Left ventricle myocardium superior (tissue), 1 donor: ENCODE results near the gene GMDS. TPM values are rescaled to one million over a fixed set of nuclear protein-coding genes. Genes with fewer than 3 reads are reported as not detected.

ENCODE experiments used
- ATAC-seq: fragments of 200-7000 bp; cut with Tn5 transposase; one replicate; pipeline ENCODE4 v1.9.1; 2020; ENCODE audit warnings: mild to moderate bottlenecking, moderate library complexity
- DNase-seq: peaks from one replicate; pipeline ENCODE4 v3.0.0-alpha.2; 2020
- intact Hi-C: fragments of 100-400 bp; cut with micrococcal nuclease; formaldehyde crosslinking; loops from one replicate; pipeline ENCODE4 v1.11.0; 2022
- total RNA-seq: library from RNA; stranded (reverse); fragmentation: NEBNext Ultra II Directional; extraction: Animal tissue kit (Norgen Biotek cat#: 25700); gene quantifications from one replicate; pipeline ENCODE4 v1.2.1, GENCODE V29; 2021
- donor health status: DM: no; HTN: yes; CAD: no; lungs with severe emphysema.

Gene GMDS
- total RNA-seq, 1 donor from 2014 or later, result 6.4 TPM

- ATAC-seq (no peak), DNase-seq (no peak)
- intact Hi-C loops, result no loop called here
Measured at GRCh38 chr6:2185466-2185865, 59.9 kb downstream of the GMDS start.

- ATAC-seq, result no peak
- intact Hi-C loops, result no loop called here
- no peak for DNase-seq
Measured at GRCh38 chr6:2184700-2185455, 60.5 kb downstream of the GMDS start.

GRCh38 chr6:2183752-2184151 is 61.7 kb downstream of the GMDS start:
- intact Hi-C loops, result no loop called here
- ATAC-seq, result no peak
- no peak for DNase-seq

- no peak for ATAC-seq
- DNase-seq, result no peak
- intact Hi-C loops, result no loop called here
Measured at GRCh38 chr6:2183246-2183645, 62.2 kb downstream of the GMDS start.

- DNase-seq (no peak), ATAC-seq (no peak)
- intact Hi-C loops, result no loop called here
Measured at GRCh38 chr6:2182251-2182650, 63.2 kb downstream of the GMDS start.

- intact Hi-C loops, result no loop called here
- DNase-seq (no peak), ATAC-seq (no peak)
Measured at GRCh38 chr6:2181567-2181966, 63.8 kb downstream of the GMDS start.

GRCh38 chr6:2179950-2180349 is 65.5 kb downstream of the GMDS start:
- ATAC-seq, result no peak
- no peak for DNase-seq
- intact Hi-C loops, result no loop called here

- ATAC-seq (no peak), DNase-seq (no peak)
- intact Hi-C loops, result no loop called here
Measured at GRCh38 chr6:2179241-2179640, 66.2 kb downstream of the GMDS start.

GRCh38 chr6:2178125-2178524 is 67.3 kb downstream of the GMDS start:
- DNase-seq (no peak), ATAC-seq (no peak)
- intact Hi-C loops, result no loop called here

GRCh38 chr6:2175825-2176224 is 69.6 kb downstream of the GMDS start:
- intact Hi-C loops, result no loop called here
- ATAC-seq (no peak), DNase-seq (no peak)

- intact Hi-C loops, result no loop called here
- ATAC-seq, result no peak
- DNase-seq, result no peak
Measured at GRCh38 chr6:2173203-2173961, 72.0 kb downstream of the GMDS start.

GRCh38 chr6:2171728-2172127 is 73.7 kb downstream of the GMDS start:
- intact Hi-C loops, result no loop called here
- DNase-seq, result no peak
- ATAC-seq, result no peak

- no peak for ATAC-seq
- intact Hi-C loops, result no loop called here
- DNase-seq, result no peak
Measured at GRCh38 chr6:2168480-2168879, 76.9 kb downstream of the GMDS start.

GRCh38 chr6:2166717-2167116 is 78.7 kb downstream of the GMDS start:
- DNase-seq (no peak), ATAC-seq (no peak)
- intact Hi-C loops, result no loop called here

GRCh38 chr6:2165286-2165685 is 80.1 kb downstream of the GMDS start:
- no peak for DNase-seq
- ATAC-seq, result no peak
- intact Hi-C loops, result no loop called here

- ATAC-seq (no peak), DNase-seq (no peak)
- intact Hi-C loops, result no loop called here
Measured at GRCh38 chr6:2164481-2164880, 80.9 kb downstream of the GMDS start.

- DNase-seq, result no peak
- ATAC-seq, result no peak
- intact Hi-C loops, result no loop called here
Measured at GRCh38 chr6:2162079-2162445, 83.3 kb downstream of the GMDS start.

GRCh38 chr6:2158596-2159271 is 86.7 kb downstream of the GMDS start:
- no peak for DNase-seq
- no peak for ATAC-seq
- intact Hi-C loops, result no loop called here

GRCh38 chr6:2157441-2158127 is 87.8 kb downstream of the GMDS start:
- DNase-seq, result no peak
- ATAC-seq, result no peak
- intact Hi-C loops, result no loop called here

- intact Hi-C loops, result no loop called here
Measured at GRCh38 chr6:2155206-2155605, 90.2 kb downstream of the GMDS start.

More at GRCh38 chr6:2155206-2155605, 90.2 kb downstream of the GMDS start:
- DNase-seq (no peak), ATAC-seq (no peak)
